ENCODE data around the gene POLA2.

The POLA2 gene

DNA sequence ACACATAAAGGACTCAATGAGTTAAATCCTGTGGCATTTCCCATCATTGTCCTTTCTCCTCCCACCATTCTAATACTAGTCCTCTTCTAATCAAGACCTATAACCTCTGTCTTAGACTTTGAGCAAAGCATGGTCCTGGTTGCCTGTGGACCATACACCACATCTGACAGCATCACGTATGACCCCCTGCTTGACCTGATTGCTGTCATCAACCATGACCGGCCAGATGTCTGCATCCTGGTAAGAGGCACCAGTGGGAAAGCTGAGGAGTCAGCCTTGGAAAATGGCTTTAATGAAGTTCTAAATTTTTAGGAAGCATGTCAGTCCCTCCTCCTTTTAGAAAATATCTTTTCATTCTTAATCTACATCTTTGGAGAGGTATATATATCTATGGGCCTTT is 25.8 kb downstream of the POLA2 start:
- Histone ChIP-seq H3K4me3 (ENCODE audit: extremely low read depth, insufficient read depth, low read length, poor library complexity, severe bottlenecking) (no peak overlapping the region), H3K4me1 (ENCODE audit: control insufficient read depth, insufficient read depth, low read length, poor library complexity, severe bottlenecking) (peaks cover 18% of the 10 kb centered on the region), H3K9me3 (ENCODE audit: control insufficient read depth, low read length) (no peaks in the 10 kb centered on the region), H3K36me3 (ENCODE audit: control insufficient read depth, insufficient read depth, low read length) (peaks cover 92% of the 10 kb centered on the region), H3K27ac (ENCODE audit: low read depth, low read length, severe bottlenecking) (no peak overlapping the region)
- WGBS, 2 experiments (ENCODE audit: insufficient coverage in 2 of 2): 90 to 96% methylated on average over 2 of the region's 2 CpGs

DNA sequence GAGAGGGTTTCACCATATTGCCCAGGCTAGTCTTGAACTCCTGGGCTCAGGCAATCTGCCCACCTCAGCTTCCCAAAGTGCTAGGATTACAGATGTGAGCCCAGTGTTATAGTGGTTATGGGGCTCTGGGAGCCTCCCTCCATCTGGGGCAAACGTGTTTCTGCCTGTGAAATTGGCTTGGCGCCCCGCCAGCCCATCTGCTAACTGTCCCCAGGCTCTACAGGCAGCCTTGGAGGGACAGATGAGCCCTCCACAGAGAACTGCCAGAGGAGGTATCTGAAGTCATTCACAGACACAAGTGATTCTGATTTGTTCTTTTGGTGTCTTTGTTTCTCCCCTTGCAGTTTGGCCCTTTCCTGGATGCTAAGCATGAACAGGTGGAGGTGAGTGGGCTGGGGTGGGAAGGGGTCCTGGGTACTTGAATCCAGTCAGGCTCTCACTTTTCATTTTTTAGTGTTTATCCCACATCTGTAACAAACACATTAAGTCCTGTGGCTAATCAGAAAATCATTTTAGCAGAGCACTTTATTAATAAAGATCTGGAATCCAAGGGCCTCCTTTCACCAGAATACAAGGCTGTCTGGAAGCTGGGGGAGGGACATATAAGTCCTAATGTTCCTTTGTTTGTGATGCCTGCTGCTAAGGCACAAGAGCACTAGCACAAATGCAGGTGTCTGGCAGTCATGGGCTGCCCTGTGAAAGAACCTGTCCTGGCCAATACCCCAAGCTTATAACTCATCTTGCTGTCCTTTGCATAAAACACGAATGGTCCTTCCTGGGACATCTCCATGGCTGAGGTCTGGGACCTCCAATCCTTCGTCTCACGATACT is 27.2 kb downstream of the POLA2 start:
- H3K4me1 ChIP-seq (ENCODE audit: control insufficient read depth, insufficient read depth, low read length, poor library complexity, severe bottlenecking): peaks cover 18% of the 10 kb centered on the region
- H3K4me3 ChIP-seq (ENCODE audit: extremely low read depth, insufficient read depth, low read length, poor library complexity, severe bottlenecking): no peak overlapping the region
- H3K36me3 ChIP-seq (ENCODE audit: control insufficient read depth, insufficient read depth, low read length): peaks cover 88% of the 10 kb centered on the region
- no peaks in the 10 kb centered on the region for H3K9me3 ChIP-seq (ENCODE audit: control insufficient read depth, low read length)
- H3K27ac ChIP-seq (ENCODE audit: low read depth, low read length, severe bottlenecking): no peak overlapping the region
- WGBS, 2 experiments (ENCODE audit: insufficient coverage in 2 of 2): 89 to 97% methylated on average over 6 of the region's 6 CpGs

DNA sequence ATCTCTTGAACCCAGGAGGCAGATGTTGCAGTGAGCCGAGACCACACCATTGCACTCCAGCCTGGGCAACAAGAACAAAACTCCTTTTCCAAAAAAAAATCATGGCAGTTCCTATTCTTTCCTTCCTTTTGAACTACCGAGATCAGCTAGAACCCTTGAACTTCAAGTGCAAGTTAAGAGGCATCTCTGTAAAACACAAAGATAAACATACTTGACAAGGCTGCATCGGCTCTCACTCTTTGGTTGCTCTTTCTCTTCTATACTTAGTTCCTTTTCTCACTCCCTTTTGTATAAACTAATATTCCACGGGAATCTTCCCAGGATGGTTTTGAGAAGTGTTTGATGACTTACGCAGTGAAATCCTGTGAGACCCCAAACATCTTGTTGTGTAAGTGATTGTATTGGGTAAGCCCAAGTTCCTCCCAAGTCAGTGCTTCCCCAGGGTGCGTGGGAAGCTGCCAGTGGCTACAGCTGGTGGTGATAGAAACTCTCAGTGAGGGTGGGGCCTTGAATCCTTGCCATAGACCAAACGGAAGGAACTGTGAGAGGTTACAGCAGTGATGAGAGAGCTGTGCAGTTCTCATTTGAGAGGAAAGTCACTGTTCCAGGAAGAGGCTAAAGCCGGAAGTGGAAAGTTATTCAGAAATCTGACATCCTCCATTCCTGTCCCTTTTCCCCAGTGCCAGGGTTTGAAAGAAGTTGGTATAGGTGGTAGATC is 28.8 kb downstream of the POLA2 start:
- H3K4me3 ChIP-seq (ENCODE audit: extremely low read depth, insufficient read depth, low read length, poor library complexity, severe bottlenecking): no peak overlapping the region
- H3K36me3 ChIP-seq (ENCODE audit: control insufficient read depth, insufficient read depth, low read length): peaks cover 88% of the 10 kb centered on the region
- peak overlapping the region; percentile 71 for H3K27ac ChIP-seq (ENCODE audit: low read depth, low read length, severe bottlenecking)
- H3K9me3 ChIP-seq (ENCODE audit: control insufficient read depth, low read length): no peaks in the 10 kb centered on the region
- 88 to 96% methylated on average over 4 to 6 of the region's 8 CpGs for WGBS, 2 experiments (ENCODE audit: insufficient coverage in 2 of 2)
- peaks cover 18% of the 10 kb centered on the region for H3K4me1 ChIP-seq (ENCODE audit: control insufficient read depth, insufficient read depth, low read length, poor library complexity, severe bottlenecking)

DNA sequence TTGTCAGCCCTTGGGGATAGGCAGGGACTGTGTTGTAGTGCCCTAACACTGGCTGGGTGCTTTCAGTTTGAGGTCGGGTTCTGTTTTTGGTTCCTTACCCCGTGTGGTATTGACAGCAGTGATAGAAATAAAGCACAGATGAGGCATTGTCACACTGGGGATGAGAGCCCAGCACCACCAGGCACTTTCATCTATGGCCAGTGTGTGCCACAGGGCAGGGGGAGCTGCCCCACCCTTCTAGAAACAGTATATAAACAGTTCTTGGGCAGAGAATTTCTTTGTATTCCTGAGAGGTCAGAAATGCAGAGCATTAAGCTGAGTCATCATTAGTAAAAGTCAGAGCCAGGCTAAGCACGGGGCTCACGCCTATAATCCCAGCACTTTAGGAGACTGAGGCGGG is 29.9 kb downstream of the POLA2 start:
- Histone ChIP-seq H3K4me3 (ENCODE audit: extremely low read depth, insufficient read depth, low read length, poor library complexity, severe bottlenecking) (no peak overlapping the region), H3K4me1 (ENCODE audit: control insufficient read depth, insufficient read depth, low read length, poor library complexity, severe bottlenecking) (peaks cover 18% of the 10 kb centered on the region), H3K9me3 (ENCODE audit: control insufficient read depth, low read length) (no peaks in the 10 kb centered on the region), H3K36me3 (ENCODE audit: control insufficient read depth, insufficient read depth, low read length) (peaks cover 87% of the 10 kb centered on the region), H3K27ac (ENCODE audit: low read depth, low read length, severe bottlenecking) (peak overlapping the region; percentile 73)
- 80 to 100% methylated on average over 4 of the region's 5 CpGs for WGBS, 2 experiments (ENCODE audit: insufficient coverage in 2 of 2)

DNA sequence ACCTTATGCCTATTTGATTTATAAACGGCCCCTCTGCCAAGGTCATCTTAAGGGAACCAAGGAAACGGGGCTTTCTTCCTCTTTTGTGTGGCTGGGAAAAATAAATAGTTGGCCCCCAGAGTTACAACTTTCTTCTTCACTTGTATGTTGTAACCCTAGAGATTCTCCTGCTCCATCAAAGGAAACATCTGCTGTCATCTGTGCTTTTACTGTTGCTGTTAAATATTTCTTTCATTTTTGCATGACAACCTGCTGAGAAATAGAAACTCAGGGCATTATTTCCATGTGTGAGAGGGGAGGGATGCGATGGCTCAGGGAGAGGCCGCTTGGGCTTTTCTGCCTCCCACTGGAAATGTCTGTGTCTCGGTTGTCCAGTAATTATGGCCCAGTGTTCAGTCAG is 31.1 kb downstream of the POLA2 start:
- peaks cover 18% of the 10 kb centered on the region for H3K4me1 ChIP-seq (ENCODE audit: control insufficient read depth, insufficient read depth, low read length, poor library complexity, severe bottlenecking)
- peaks cover 78% of the 10 kb centered on the region for H3K36me3 ChIP-seq (ENCODE audit: control insufficient read depth, insufficient read depth, low read length)
- no peaks in the 10 kb centered on the region for H3K9me3 ChIP-seq (ENCODE audit: control insufficient read depth, low read length)
- no peak overlapping the region for H3K4me3 ChIP-seq (ENCODE audit: extremely low read depth, insufficient read depth, low read length, poor library complexity, severe bottlenecking)
- H3K27ac ChIP-seq (ENCODE audit: low read depth, low read length, severe bottlenecking): no peak overlapping the region
- 95 to 97% methylated on average over 4 of the region's 5 CpGs for WGBS, 2 experiments (ENCODE audit: insufficient coverage in 2 of 2)

DNA sequence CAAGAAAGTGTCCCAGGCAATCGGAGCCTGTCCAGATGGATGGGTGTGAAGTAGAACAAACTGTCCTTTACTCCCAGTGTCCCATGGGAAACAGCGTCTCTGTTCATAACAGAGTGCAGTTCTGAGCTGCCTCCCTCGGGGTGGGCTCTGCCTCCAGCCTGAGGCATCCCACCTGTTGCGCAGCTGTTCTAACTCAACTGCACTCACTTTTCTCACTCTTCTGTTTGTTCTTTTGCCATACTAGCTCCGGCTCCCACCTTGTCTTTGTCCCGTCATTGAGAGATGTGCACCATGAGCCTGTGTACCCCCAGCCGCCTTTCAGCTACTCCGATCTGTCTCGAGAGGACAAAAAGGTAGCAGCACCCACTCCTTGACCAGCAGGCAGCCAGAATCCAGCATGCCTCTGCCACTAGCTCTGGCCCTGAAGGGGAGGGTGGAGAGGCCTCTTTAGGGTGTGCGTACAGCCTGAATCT is 32.2 kb downstream of the POLA2 start:
- Histone ChIP-seq H3K27ac (ENCODE audit: low read depth, low read length, severe bottlenecking) (no peak overlapping the region), H3K4me1 (ENCODE audit: control insufficient read depth, insufficient read depth, low read length, poor library complexity, severe bottlenecking) (peaks cover 24% of the 10 kb centered on the region), H3K4me3 (ENCODE audit: extremely low read depth, insufficient read depth, low read length, poor library complexity, severe bottlenecking) (no peak overlapping the region), H3K36me3 (ENCODE audit: control insufficient read depth, insufficient read depth, low read length) (peaks cover 77% of the 10 kb centered on the region), H3K9me3 (ENCODE audit: control insufficient read depth, low read length) (no peaks in the 10 kb centered on the region)
- WGBS, 2 experiments (ENCODE audit: insufficient coverage in 2 of 2): 92 to 97% methylated on average over 4 to 9 of the region's 10 CpGs

DNA sequence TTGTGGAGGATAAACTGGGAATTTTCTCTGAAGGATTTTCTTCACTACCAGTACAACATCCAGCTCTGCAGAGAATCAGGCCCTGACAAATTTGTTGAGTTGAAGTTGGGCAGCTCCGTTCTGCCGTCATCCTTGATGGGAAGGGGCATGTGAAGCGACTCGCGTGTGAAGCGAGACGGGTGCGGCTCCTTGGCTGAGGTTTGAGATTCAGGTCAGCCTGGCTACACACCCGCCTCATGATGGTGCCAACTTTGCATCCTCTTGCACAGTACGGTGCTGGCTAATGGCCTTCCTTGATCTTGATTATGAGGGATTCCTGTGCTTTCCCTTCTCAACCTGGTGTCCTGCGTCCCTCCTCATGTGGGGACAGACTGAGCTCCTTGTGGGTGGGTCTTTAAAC is 33.2 kb downstream of the POLA2 start:
- 99% methylated on average over 10 to 11 of the region's 11 CpGs for WGBS, 2 experiments (ENCODE audit: insufficient coverage in 2 of 2)
- H3K27ac ChIP-seq (ENCODE audit: low read depth, low read length, severe bottlenecking): no peak overlapping the region
- peaks cover 25% of the 10 kb centered on the region for H3K4me1 ChIP-seq (ENCODE audit: control insufficient read depth, insufficient read depth, low read length, poor library complexity, severe bottlenecking)
- no peak overlapping the region for H3K4me3 ChIP-seq (ENCODE audit: extremely low read depth, insufficient read depth, low read length, poor library complexity, severe bottlenecking)
- H3K9me3 ChIP-seq (ENCODE audit: control insufficient read depth, low read length): no peaks in the 10 kb centered on the region
- peaks cover 71% of the 10 kb centered on the region for H3K36me3 ChIP-seq (ENCODE audit: control insufficient read depth, insufficient read depth, low read length)

DNA sequence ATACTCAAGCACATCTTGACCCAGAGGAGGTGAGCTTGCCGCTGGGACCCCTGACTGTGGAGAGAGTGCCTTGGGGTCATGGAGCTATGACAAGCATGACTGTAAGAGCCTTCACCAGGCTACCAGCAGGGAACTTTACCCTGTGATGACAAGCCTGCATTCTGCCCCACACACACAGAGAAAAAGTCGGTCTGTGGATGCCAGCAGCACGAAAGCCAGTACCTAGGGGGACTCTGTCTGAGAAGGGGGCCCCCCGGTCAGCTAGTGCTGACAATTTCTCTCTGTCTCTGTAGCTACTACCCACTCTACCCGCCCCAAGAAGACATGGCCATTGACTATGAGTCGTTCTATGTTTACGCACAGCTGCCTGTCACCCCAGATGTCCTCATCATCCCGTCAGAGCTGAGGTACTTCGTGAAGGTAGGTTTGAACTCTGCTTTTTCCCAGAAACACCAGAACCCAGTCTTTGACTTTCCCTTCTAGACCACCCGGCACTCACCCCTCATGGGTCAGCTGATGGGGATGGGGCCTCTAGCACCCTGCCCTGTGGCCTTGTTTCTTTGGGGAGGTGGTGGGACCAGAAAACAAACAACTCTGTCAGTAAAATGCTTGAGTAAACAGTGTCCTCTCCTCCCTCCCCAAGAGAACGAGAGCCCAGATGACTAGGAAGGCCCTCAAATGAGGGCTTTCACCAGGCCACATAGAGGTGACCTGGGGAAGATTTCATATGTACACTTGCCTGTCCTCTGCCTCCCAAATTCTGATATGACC is 34.0 kb downstream of the POLA2 start:
- 94 to 96% methylated on average over 6 to 7 of the region's 11 CpGs for WGBS, 2 experiments (ENCODE audit: insufficient coverage in 2 of 2)
- Histone ChIP-seq H3K4me3 (ENCODE audit: extremely low read depth, insufficient read depth, low read length, poor library complexity, severe bottlenecking) (no peak overlapping the region), H3K36me3 (ENCODE audit: control insufficient read depth, insufficient read depth, low read length) (peaks cover 64% of the 10 kb centered on the region), H3K4me1 (ENCODE audit: control insufficient read depth, insufficient read depth, low read length, poor library complexity, severe bottlenecking) (peaks cover 24% of the 10 kb centered on the region), H3K9me3 (ENCODE audit: control insufficient read depth, low read length) (no peaks in the 10 kb centered on the region), H3K27ac (ENCODE audit: low read depth, low read length, severe bottlenecking) (no peak overlapping the region)

DNA sequence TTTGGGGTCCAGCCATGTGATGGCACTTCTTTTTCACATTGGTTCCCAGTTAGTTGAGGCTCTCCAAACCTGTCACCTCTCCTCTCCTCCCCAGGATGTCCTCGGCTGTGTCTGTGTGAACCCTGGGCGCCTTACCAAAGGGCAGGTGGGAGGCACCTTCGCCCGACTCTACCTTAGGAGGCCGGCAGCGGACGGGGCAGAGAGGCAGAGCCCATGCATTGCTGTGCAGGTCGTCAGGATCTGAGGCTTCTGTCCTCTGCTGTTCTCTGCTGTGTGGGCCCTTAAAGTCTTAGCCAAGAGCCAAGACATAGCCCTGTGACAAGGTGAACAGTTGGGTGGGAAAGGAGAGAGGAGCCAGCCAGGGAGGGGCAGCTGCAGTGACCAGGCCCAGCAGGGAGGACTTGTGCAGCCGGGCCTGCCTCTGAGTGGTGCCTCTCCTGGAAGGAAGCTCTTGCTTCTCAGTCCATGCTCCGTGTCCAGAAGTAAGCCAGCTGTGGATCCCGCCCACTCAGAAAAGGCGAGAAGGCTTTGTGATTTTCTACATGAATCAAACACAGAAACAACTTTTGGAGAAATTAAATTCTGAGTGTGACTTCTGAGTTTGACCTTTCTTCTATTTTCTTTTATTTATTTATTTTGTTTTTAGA is 35.4 kb downstream of the POLA2 start:
- no peak overlapping the region for H3K27ac ChIP-seq (ENCODE audit: low read depth, low read length, severe bottlenecking)
- WGBS, 2 experiments (ENCODE audit: insufficient coverage in 2 of 2): 83 to 94% methylated on average over 10 to 11 of the region's 12 CpGs
- H3K9me3 ChIP-seq (ENCODE audit: control insufficient read depth, low read length): no peaks in the 10 kb centered on the region
- H3K4me3 ChIP-seq (ENCODE audit: extremely low read depth, insufficient read depth, low read length, poor library complexity, severe bottlenecking): no peak overlapping the region
- H3K36me3 ChIP-seq (ENCODE audit: control insufficient read depth, insufficient read depth, low read length): peaks cover 54% of the 10 kb centered on the region
- peaks cover 19% of the 10 kb centered on the region for H3K4me1 ChIP-seq (ENCODE audit: control insufficient read depth, insufficient read depth, low read length, poor library complexity, severe bottlenecking)

DNA sequence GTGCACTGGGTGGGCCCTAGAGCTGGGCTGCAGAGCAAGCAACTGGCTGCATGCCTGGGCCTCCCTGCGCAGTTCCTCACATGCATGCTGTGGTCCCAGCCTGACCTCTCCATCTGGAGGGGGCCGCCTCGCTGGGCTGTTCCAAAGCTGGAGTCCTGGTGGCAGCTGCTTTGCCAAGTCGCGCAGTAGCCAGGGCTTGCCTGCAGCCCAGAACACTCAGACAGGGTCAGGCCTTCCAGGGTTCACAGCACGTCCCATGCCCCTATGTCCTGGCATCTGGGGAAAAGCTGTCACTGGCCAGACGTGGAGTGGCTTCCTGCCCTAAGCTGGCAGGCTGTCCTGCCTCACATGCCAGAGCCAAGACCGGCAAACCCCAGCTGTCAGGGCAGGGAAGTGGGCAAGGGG is 36.4 kb downstream of the POLA2 start:
- whole genome bisulfite sequencing, 2 experiments (ENCODE audit: insufficient coverage in 2 of 2): 94 to 95% methylated on average over 8 of the region's 8 CpGs
- H3K4me3 ChIP-seq (ENCODE audit: extremely low read depth, insufficient read depth, low read length, poor library complexity, severe bottlenecking): no peak overlapping the region
- H3K4me1 ChIP-seq (ENCODE audit: control insufficient read depth, insufficient read depth, low read length, poor library complexity, severe bottlenecking): peaks cover 18% of the 10 kb centered on the region
- H3K9me3 ChIP-seq (ENCODE audit: control insufficient read depth, low read length): no peaks in the 10 kb centered on the region
- peaks cover 47% of the 10 kb centered on the region for H3K36me3 ChIP-seq (ENCODE audit: control insufficient read depth, insufficient read depth, low read length)
- peak overlapping the region; percentile 1 for H3K27ac ChIP-seq (ENCODE audit: low read depth, low read length, severe bottlenecking)
